HEK293 (cell line): Measurements from ENCODE around the gene ZNF322.
"Not testable (repeated sequence)": the region's sequence is repeated elsewhere in the genome, so short reads cannot be mapped to it uniquely, and the experiment has no call there.

Experiments
- CTCF ChIP-seq: fragments of 450-650 bp; formaldehyde crosslinking; IDR thresholded peaks from 2 replicates; pipeline ENCODE4 v1.5.1; 2016; ENCODE audit warnings: missing biosample characterization, missing genetic modification characterization
- PRDM1 ChIP-seq: fragments of 450-650 bp; formaldehyde crosslinking; IDR thresholded peaks from 2 replicates; pipeline ENCODE4; 2016; ENCODE audit warnings: missing biosample characterization, missing genetic modification characterization
- ZFP3 ChIP-seq: fragments of 450-650 bp; formaldehyde crosslinking; IDR thresholded peaks from 2 replicates; pipeline ENCODE4 v1.5.1; 2016; ENCODE audit warnings: low read depth, missing biosample characterization, missing genetic modification characterization
- ZNF24 ChIP-seq: fragments of 450-650 bp; formaldehyde crosslinking; IDR thresholded peaks from 2 replicates; pipeline ENCODE4 v1.5.1; 2016; ENCODE audit warnings: missing biosample characterization, missing genetic modification characterization
- ZNF274 ChIP-seq, 2 experiments: fragments of 200-500 bp in 1 of 2; fragments of 450-650 bp in 1 of 2; sonication (Bioruptor generic) in 1 of 2; formaldehyde crosslinking in 1 of 2; IDR thresholded peaks; 2 replicates each; pipeline versions ENCODE4 v1.5.1 to v1.6.1; 2014 to 2016; ENCODE audit warnings: borderline replicate concordance in 1 of 2, inconsistent platforms in 1 of 2, low read length in 1 of 2, missing biosample characterization in 1 of 2, missing genetic modification characterization in 1 of 2
- ZNF510 ChIP-seq: fragments of 450-650 bp; formaldehyde crosslinking; IDR thresholded peaks from 2 replicates; pipeline ENCODE4 v1.5.1; 2018; ENCODE audit warnings: mild to moderate bottlenecking, missing genetic modification characterization, missing biosample characterization; ENCODE audit not compliant: insufficient replicate concordance
- ZNF548 ChIP-seq: fragments of 450-650 bp; formaldehyde crosslinking; IDR thresholded peaks from 2 replicates; pipeline ENCODE4 v1.5.1; 2016; ENCODE audit warnings: missing biosample characterization, missing genetic modification characterization
- ZNF558 ChIP-seq: fragments of 450-650 bp; formaldehyde crosslinking; IDR thresholded peaks from 2 replicates; pipeline ENCODE4 v1.5.1; 2016; ENCODE audit warnings: missing biosample characterization, missing genetic modification characterization
- ZNF596 ChIP-seq: fragments of 450-650 bp; IDR thresholded peaks from 2 replicates; pipeline ENCODE4 v1.5.0; 2018; ENCODE audit warnings: missing biosample characterization, mild to moderate bottlenecking, missing genetic modification characterization, moderate library complexity
- TF ChIP-seq, protein P1 (sequence below): fragments of 450-650 bp; formaldehyde crosslinking; IDR thresholded peaks from 2 replicates; pipeline ENCODE4 v1.5.1; 2016; ENCODE audit warnings: missing biosample characterization, missing genetic modification characterization
- TF ChIP-seq, protein P2 (sequence below): fragments of 450-650 bp; formaldehyde crosslinking; IDR thresholded peaks from 2 replicates; pipeline ENCODE4 v1.5.1; 2017; ENCODE audit warnings: missing biosample characterization, missing genetic modification characterization
- TF ChIP-seq, protein P3 (sequence below): fragments of 450-650 bp; formaldehyde crosslinking; IDR thresholded peaks from 2 replicates; pipeline ENCODE4; 2016; ENCODE audit warnings: missing biosample characterization, missing genetic modification characterization

- TF ChIP-seq, protein P1, sequence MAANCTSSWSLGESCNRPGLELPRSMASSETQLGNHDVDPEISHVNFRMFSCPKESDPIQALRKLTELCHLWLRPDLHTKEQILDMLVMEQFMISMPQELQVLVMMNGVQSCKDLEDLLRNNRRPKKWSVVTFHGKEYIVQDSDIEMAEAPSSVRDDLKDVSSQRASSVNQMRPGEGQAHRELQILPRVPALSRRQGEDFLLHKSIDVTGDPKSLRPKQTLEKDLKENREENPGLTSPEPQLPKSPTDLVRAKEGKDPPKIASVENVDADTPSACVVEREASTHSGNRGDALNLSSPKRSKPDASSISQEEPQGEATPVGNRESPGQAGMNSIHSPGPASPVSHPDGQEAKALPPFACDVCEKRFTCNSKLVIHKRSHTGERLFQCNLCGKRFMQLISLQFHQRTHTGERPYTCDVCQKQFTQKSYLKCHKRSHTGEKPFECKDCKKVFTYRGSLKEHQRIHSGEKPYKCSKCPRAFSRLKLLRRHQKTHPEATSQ (tag by site-specific recombination) = not testable (repeated sequence)
- TF ChIP-seq PRDM1 (tag by site-specific recombination); ZFP3 (tag by site-specific recombination); CTCF (tag by site-specific recombination); ZNF596 (tag by site-specific recombination); ZNF558; ZNF274 (IDR thresholded peaks at IDR 0.05; ENCODE audit: low read length); ZNF274 (tag by site-specific recombination; IDR thresholded peaks at IDR 0.05; ENCODE audit: borderline replicate concordance); ZNF548; ZNF510 (tag by site-specific recombination); ZNF24 (tag by site-specific recombination): not testable (repeated sequence)
- TF ChIP-seq, protein P2, sequence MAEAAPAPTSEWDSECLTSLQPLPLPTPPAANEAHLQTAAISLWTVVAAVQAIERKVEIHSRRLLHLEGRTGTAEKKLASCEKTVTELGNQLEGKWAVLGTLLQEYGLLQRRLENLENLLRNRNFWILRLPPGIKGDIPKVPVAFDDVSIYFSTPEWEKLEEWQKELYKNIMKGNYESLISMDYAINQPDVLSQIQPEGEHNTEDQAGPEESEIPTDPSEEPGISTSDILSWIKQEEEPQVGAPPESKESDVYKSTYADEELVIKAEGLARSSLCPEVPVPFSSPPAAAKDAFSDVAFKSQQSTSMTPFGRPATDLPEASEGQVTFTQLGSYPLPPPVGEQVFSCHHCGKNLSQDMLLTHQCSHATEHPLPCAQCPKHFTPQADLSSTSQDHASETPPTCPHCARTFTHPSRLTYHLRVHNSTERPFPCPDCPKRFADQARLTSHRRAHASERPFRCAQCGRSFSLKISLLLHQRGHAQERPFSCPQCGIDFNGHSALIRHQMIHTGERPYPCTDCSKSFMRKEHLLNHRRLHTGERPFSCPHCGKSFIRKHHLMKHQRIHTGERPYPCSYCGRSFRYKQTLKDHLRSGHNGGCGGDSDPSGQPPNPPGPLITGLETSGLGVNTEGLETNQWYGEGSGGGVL (tag by site-specific recombination) = not testable (repeated sequence)
- TF ChIP-seq, protein P3, sequence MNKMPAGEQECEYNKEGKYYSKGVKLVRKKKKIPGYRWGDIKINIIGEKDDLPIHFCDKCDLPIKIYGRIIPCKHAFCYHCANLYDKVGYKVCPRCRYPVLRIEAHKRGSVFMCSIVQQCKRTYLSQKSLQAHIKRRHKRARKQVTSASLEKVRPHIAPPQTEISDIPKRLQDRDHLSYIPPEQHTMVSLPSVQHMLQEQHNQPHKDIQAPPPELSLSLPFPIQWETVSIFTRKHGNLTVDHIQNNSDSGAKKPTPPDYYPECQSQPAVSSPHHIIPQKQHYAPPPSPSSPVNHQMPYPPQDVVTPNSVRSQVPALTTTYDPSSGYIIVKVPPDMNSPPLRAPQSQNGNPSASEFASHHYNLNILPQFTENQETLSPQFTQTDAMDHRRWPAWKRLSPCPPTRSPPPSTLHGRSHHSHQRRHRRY = not testable (repeated sequence)
These were observed 29.9 kb upstream of the ZNF322 start for GRCh38 chr6:26689324-26689947.
